Peyer's patch (tissue), 4 donors: ENCODE data around the gene WRAP53.

Experiments
- POLR2A ChIP-seq, 2 donors: fragments of 450-650 bp; IDR thresholded peaks; one replicate each; pipeline ENCODE4 v1.5.1; 2017; ENCODE audit warnings: antibody characterized with exemption in 2 of 2, mild to moderate bottlenecking in 2 of 2, moderate library complexity in 2 of 2
- TF ChIP-seq, protein P1 (sequence below), 6 experiments: fragments of 450-650 bp in 4 of 6; fragments of 200-600 bp in 2 of 6; sonication (generic) in 1 of 6; IDR thresholded peaks; one replicate each; pipeline ENCODE4 v1.5.1; 2017 to 2019; ENCODE audit warnings: antibody characterized with exemption in 6 of 6, mild to moderate bottlenecking in 3 of 6, moderate library complexity in 1 of 6

- TF ChIP-seq, protein P1, sequence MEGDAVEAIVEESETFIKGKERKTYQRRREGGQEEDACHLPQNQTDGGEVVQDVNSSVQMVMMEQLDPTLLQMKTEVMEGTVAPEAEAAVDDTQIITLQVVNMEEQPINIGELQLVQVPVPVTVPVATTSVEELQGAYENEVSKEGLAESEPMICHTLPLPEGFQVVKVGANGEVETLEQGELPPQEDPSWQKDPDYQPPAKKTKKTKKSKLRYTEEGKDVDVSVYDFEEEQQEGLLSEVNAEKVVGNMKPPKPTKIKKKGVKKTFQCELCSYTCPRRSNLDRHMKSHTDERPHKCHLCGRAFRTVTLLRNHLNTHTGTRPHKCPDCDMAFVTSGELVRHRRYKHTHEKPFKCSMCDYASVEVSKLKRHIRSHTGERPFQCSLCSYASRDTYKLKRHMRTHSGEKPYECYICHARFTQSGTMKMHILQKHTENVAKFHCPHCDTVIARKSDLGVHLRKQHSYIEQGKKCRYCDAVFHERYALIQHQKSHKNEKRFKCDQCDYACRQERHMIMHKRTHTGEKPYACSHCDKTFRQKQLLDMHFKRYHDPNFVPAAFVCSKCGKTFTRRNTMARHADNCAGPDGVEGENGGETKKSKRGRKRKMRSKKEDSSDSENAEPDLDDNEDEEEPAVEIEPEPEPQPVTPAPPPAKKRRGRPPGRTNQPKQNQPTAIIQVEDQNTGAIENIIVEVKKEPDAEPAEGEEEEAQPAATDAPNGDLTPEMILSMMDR (IDR thresholded peaks at IDR 0.05), result no peak
- TF ChIP-seq POLR2A (IDR thresholded peaks at IDR 0.05), result no peak
These were observed 9.7 kb downstream of the WRAP53 start for GRCh38 chr17:7697828-7698588.
